Measurements from ENCODE around the gene ESRRA. TPM values are rescaled to one million over a fixed set of nuclear protein-coding genes. Genes with fewer than 3 reads are reported as not detected.

Gene ESRRA
- total and polyA plus RNA-seq, 2 of the 13 experiments (the other 11 are each of a cell fraction or from before 2014, with no cell fraction given) = 18.1 to 36.3 TPM

GRCh38 chr11:64304316-64305072 is 830 bp upstream of the ESRRA start (continued):
- TF ChIP-seq ZNF367 (CRISPR knock-in tag; IDR thresholded peaks at IDR 0.05; ENCODE audit: borderline replicate concordance) (no peak), ZNF207 (IDR thresholded peaks at IDR 0.05; ENCODE audit: borderline replicate concordance) (no peak), ZNF343 (CRISPR knock-in tag; IDR thresholded peaks at IDR 0.05) (no peak), RBFOX2 (IDR thresholded peaks at IDR 0.05; ENCODE audit: low read depth, low read length) (peak; percentile 71), ZUFSP (CRISPR knock-in tag; IDR thresholded peaks at IDR 0.05; ENCODE audit: borderline replicate concordance) (no peak), NR3C1 (CRISPR knock-in tag; IDR thresholded peaks at IDR 0.05) (no peak), CSRNP2 (CRISPR knock-in tag; conservative IDR thresholded peaks at IDR 0.05; ENCODE audit: low read depth) (no peak), GPN1 (CRISPR knock-in tag; IDR thresholded peaks at IDR 0.05; ENCODE audit: borderline replicate concordance) (no peak), ZNF124 (CRISPR knock-in tag; IDR thresholded peaks at IDR 0.05) (peak; percentile 52; the same call in 1 of the 2 replicates), ZBTB43 (CRISPR knock-in tag; conservative IDR thresholded peaks at IDR 0.05) (peak; percentile 54), KDM5B (CRISPR knock-in tag; IDR thresholded peaks at IDR 0.05; ENCODE audit: borderline replicate concordance) (peak; percentile 32; the same call in 1 of the 2 replicates), GATAD2A (CRISPR knock-in tag; IDR thresholded peaks at IDR 0.05) (peak; percentile 38; the same call in 1 of the 2 replicates), ARHGAP35 (CRISPR knock-in tag; IDR thresholded peaks at IDR 0.05; ENCODE audit: borderline replicate concordance) (no peak), MAFG (CRISPR knock-in tag; IDR thresholded peaks at IDR 0.05) (no peak), ZNF850 (CRISPR knock-in tag; conservative IDR thresholded peaks at IDR 0.05) (no peak), NCOA5 (CRISPR knock-in tag; IDR thresholded peaks at IDR 0.05) (no peak), ZBTB2 (CRISPR knock-in tag; IDR thresholded peaks at IDR 0.05; ENCODE audit: low read depth) (no peak)
- TF ChIP-seq, protein P1, sequence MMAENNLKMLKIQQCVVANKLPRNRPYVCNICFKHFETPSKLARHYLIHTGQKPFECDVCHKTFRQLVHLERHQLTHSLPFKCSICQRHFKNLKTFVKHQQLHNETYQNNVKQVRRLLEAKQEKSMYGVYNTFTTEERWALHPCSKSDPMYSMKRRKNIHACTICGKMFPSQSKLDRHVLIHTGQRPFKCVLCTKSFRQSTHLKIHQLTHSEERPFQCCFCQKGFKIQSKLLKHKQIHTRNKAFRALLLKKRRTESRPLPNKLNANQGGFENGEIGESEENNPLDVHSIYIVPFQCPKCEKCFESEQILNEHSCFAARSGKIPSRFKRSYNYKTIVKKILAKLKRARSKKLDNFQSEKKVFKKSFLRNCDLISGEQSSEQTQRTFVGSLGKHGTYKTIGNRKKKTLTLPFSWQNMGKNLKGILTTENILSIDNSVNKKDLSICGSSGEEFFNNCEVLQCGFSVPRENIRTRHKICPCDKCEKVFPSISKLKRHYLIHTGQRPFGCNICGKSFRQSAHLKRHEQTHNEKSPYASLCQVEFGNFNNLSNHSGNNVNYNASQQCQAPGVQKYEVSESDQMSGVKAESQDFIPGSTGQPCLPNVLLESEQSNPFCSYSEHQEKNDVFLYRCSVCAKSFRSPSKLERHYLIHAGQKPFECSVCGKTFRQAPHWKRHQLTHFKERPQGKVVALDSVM (CRISPR knock-in tag; IDR thresholded peaks at IDR 0.05) = no peak
- TF ChIP-seq, protein P2, sequence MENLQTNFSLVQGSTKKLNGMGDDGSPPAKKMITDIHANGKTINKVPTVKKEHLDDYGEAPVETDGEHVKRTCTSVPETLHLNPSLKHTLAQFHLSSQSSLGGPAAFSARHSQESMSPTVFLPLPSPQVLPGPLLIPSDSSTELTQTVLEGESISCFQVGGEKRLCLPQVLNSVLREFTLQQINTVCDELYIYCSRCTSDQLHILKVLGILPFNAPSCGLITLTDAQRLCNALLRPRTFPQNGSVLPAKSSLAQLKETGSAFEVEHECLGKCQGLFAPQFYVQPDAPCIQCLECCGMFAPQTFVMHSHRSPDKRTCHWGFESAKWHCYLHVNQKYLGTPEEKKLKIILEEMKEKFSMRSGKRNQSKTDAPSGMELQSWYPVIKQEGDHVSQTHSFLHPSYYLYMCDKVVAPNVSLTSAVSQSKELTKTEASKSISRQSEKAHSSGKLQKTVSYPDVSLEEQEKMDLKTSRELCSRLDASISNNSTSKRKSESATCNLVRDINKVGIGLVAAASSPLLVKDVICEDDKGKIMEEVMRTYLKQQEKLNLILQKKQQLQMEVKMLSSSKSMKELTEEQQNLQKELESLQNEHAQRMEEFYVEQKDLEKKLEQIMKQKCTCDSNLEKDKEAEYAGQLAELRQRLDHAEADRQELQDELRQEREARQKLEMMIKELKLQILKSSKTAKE (CRISPR knock-in tag; IDR thresholded peaks at IDR 0.05; ENCODE audit: borderline replicate concordance) = no peak
